Right hindlimb (tissue), 1 donor: ENCODE results near the gene COX7B.
"Not testable (repeated sequence)": the region's sequence is repeated elsewhere in the genome, so short reads cannot be mapped to it uniquely, and the experiment has no call there.

Experiments used
- DNase-seq: peaks from one replicate; pipeline ENCODE4 v3.0.0-alpha.2; 2018

The COX7B gene

GRCh38 chrX:77899081-77899828 is at the start of gene COX7B:
TSS of gene COX7B (plus strand) at chrX:77899468. CDS start at chrX:77899554, 86 bp downstream.
- peak; percentile 85 for DNase-seq

DNA sequence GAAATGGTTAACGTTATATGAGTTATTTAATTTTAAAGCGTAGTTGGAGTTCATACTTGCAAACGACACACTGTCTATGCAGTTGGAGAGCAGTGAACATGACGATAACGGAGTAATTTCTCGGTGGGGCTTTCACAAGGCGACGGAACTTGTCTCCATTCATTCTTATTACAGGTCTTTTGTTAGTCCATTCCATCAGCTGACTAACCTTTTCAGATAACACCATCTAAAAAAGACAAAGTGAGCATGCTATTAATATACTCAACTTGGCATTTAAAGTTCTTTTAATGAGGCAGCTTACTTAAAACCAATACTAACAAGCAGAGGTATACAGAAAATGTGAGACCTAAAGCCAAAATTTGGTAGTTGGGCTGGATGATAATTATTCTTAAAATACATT is 23.9 kb upstream of the COX7B start:
- DNase-seq, result no peak

- DNase-seq, result not testable (repeated sequence)
Observed at GRCh38 chrX:77881418-77881817, 17.9 kb upstream of the COX7B start.

DNA sequence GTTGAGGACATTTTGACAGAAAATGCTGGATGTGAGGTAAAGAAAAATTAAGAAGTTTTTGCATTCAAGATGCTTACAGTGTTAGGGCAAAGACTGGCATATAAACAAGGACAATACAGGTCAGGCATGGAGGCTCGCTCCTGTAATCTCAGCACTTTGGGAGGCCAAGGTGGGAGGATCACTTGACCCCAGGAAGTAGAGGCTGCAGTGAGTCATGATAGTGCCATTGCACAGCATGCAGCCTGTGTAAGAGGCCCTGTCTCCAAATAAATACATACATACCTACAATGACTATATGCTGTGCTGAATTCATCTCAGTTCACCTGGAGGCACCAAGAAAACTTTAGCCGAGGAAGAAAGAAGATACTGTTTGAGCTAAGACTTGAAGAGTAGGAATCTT is 6.4 kb upstream of the COX7B start:
- no peak for DNase-seq

GRCh38 chrX:77893713-77894112 is 5.6 kb upstream of the COX7B start:
- DNase-seq, result no peak

DNA sequence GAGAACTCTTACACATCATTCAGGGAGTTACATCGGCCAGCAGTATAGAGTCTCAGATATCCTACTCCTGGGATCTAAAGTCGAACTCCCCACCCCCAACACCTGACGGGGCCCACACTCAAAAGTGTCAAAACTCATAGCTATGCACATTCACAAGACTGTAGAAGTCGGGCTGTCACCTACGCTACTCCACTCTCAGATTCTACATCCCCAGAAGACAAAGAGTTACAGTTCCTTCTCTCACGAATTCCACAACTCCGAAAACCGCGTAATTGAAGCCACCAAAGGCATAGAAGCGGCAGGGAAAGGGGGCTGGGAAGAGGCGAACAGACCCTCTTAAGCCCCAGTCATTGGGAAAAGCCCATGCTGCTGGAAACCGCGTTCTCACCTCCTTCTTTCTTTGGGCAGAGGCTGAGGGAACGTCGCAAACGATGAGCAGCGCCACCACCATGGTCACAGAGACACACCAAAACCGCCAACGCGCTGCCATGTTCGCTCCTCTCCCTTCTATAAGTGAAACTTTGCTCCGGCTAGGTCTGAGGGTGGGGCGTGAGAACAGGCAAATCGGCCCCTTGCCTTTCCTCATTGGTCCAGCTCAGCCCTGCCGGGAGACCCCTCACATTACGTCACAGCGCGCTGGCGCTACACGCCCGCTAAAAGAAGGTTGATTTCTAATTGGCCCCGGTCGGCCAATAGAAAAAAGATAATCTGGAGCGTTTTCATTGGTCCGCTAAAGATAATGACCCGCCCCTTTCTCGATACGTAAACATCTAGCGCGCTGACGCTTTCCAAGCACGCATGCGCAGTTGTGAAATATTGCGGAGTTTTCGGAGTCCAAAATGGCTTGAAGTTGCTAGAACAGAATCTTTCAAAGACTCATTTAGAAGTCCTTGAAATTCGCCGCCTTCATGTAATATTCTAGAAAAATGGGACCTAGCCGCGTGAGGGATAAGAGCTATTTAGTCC is 4.1 kb upstream of the COX7B start, which contains the start of gene MAGT1:
TSS of gene MAGT1 (minus strand) at position 515 of the 966 bp plus-strand sequence. CDS start at position 490, 25 bp downstream.
- DNase-seq, result peak; percentile 96

GRCh38 chrX:77900688-77901087 is 1.4 kb downstream of the COX7B start:
- DNase-seq, result no peak

DNA sequence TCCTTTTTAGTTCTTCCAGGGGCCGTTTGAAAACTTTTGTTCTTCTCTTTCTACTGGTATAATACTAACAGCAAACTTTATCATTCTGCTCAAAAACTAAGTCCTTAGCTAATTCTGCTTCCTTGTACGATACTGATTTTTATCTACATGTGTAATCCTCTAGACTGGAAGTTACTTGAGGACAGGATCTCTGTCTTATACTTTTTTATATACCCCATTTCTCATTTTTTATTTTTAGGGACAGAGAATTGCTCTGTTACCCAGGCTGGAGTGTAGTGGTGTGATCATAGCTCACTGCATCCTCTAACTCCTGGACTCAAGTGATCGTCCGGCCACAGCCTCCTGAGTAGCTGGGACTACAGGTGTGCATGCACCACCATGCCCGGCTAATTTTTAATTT is 2.2 kb downstream of the COX7B start:
- DNase-seq, result no peak

GRCh38 chrX:77910108-77910840 is 11.0 kb downstream of the COX7B start, which contains the start of gene ATP7A:
TSS of gene ATP7A (plus strand) at chrX:77910693. CDS start at chrX:77971642, 60,949 bp downstream.
- DNase-seq, result peak; percentile 93

GRCh38 chrX:77917294-77917933 is 18.1 kb downstream of the COX7B start:
- no peak for DNase-seq

DNA sequence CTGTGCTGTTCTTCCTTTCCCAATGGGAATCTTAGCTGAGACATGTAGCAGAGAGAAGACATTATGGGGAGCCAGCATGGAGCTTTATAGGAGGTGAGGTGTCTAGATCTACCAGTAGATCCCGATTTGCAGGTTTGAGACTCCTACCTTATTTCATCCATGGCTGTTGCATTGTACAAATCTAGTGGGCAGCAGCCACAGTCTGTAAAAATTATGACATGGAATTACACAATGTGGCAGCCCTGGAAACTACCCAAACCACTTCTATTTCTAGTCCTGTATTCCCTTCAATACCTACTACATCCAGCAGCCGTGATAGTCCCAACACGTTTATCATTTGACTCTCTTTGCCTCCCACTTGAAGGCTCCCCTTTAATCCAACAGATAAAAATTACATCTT is 19.3 kb downstream of the COX7B start:
- DNase-seq, result no peak

DNA sequence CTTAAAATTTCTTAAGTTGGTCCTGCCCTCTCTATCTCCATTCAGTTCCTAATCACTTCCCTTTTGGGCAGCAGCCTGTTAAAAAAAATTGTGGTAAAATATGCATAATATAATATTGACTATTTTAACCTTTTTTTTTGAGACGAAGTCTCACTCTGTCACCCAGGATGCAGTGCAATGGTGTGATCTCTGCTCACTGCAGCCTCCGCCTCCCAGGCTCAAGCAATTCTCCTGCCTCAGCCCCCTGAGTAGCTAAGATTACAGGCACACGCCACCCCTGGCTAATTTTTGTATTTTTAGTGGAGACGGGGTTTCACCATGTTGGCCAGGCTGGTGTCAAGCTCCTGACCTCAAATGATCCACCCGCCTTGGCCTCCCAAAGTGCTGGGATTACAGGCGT is 20.1 kb downstream of the COX7B start:
- DNase-seq, result not testable (repeated sequence)

DNA sequence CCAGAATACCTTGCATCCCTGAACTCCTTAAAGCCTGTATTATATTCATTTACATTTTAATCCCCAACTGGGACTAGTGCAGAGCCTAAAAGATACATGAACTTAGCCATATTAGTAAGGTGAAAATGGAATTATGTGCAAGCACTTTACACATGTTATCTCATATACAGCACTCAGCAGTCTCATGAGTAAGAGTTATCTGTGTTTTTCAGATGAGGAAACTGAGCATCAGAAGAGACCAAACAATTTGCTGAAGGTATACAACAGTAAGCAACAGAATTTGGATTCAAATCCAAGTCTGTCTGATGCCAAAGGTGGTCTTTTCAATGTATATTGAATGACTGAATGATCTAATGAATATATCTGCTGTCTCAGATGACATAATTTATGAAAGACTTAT is 23.5 kb downstream of the COX7B start:
- DNase-seq, result no peak

DNA sequence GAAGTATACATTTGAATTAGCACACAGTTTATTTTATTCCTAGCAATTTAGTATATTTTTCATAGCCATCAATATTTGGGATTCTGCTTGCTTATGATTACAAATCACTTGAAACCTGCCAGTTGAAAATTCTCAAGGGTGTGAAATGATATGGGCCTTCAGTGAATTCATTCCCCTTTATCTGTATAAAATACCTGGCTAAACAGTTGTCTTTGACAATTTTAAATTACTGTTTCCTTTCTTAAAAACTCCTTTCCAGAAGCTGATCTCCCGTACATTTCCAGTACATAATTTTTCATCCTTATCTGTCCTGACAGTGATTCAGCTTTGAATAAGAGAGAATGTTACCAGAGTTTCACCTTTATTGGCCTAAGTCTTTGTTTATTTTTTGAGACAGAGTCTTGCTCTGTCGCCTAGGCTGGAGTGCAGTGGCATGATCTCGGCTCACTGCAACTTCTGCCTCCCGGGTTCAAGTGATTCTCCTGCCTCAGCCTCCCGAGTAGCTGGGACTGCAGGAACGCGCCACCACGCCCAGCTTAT is 25.1 kb downstream of the COX7B start:
- DNase-seq, result no peak

- no peak for DNase-seq
Observed at GRCh38 chrX:77925764-77926163, 26.5 kb downstream of the COX7B start.

- no peak for DNase-seq
Observed at GRCh38 chrX:77930581-77930980, 31.3 kb downstream of the COX7B start.

GRCh38 chrX:77935886-77936285 is 36.6 kb downstream of the COX7B start:
- DNase-seq, result no peak

- no peak for DNase-seq
Observed at GRCh38 chrX:77936299-77936698, 37.0 kb downstream of the COX7B start.

DNA sequence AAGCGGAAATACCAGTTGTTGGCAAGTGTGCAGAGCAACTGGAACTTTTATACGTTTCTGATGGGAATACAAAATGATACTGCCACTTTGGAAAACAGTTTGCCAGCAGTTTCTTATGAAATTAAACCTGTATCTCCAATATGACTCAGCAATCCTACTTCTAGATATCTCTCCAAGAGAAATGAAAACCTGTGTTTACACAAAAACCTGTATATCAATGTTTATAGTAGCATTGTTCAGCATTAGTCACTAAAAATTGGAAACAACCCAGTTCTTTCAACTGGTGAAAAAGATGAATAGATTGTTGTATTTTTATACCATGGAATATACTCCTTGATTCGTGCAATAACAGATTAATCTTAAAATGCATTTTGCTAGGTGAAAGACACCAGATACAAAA is 38.0 kb downstream of the COX7B start:
- no peak for DNase-seq

DNA sequence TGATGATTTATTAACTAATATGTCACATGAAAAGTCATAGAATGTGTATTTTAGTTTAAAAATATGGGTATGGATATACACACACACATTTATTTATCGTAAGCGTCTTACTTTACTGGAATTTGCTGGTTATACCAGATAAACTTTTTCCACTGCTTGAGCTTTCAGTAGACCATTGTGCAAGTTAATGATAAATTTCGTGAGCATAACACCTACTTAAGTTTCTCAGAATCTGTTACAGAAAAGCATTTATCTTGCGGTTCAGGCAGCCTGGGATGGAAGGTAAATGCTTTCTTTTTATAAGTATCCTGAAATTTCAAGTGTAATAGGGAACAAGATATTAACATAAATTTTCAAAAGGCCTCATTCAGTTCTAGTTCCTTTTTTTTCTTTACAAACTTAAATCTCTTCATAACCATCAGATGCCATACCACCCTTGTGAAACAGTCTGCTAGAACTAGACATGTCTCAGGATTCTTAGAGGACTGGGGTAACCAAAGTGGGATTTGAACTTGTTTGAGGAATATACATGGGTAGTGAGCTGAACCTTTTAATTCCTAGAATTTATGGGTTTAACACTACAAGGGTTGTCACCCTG is 38.9 kb downstream of the COX7B start:
- no peak for DNase-seq

- not testable (repeated sequence) for DNase-seq
Observed at GRCh38 chrX:77945031-77945430, 45.8 kb downstream of the COX7B start.
